Fibroblast of pulmonary artery (primary cell): ENCODE data around the gene MYRIP.

Experiments
- DNase-seq: peaks from one replicate; pipeline ENCODE4 v3.0.0-alpha.2; 2010; ENCODE audit warnings: low read depth
- H3K4me3 ChIP-seq: replicated peaks from 2 replicates; pipeline ENCODE4 v1.5.1; 2011; ENCODE audit warnings: low read depth, mild to moderate bottlenecking, control low read depth, low read length, moderate library complexity
- CTCF ChIP-seq: IDR thresholded peaks from 2 replicates; pipeline ENCODE4 v1.5.1; 2011; ENCODE audit warnings: mild to moderate bottlenecking, control low read depth, low read length, inconsistent platforms; ENCODE audit errors: missing control alignments

Gene MYRIP

GRCh38 chr3:39927479-39927878 is 118.1 kb downstream of the MYRIP start:
- no peak for DNase-seq

DNA sequence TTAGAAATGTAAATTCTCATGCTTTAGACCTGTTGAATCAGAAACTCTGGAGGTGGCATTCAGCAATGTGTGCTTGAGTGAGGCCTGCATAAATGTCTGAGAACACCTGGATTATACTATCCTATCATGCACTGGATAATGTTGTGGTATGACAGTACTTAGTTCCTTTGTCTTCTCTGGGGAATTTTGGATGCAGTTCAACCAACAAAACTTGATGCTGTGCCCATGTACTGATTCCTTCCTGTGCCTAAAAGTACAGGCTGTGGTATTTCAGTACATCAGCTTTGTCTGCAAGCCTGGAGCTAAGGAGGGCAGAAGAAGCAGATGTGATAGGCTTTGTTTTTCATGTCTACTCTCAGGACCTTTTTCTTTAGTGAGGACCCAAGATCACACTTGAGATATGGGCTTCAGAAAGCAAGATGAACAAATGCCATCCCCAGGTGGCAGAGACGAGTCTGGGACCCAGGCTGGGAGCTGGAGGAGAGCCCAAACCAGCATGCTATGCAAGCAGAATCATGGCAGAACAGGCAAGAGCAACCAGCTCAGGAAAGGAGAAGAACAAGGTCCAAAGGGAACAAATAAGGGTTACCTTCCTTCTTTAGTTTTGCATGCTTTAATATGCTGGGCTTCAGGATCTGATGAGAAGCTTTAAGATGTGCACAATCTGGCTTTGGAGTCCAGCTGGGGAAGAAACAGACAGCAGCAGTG is 124.7 kb downstream of the MYRIP start:
- no peak for TF ChIP-seq CTCF
- no peak overlapping the region for H3K4me3 ChIP-seq
- DNase-seq: no peak

More at GRCh38 chr3:39927479-39927878, 118.1 kb downstream of the MYRIP start:
- no peak for TF ChIP-seq CTCF
- H3K4me3 ChIP-seq: no peak overlapping the region

GRCh38 chr3:39934696-39935095 is 125.3 kb downstream of the MYRIP start:
- TF ChIP-seq CTCF: no peak
- no peak overlapping the region for H3K4me3 ChIP-seq
- DNase-seq: no peak

DNA sequence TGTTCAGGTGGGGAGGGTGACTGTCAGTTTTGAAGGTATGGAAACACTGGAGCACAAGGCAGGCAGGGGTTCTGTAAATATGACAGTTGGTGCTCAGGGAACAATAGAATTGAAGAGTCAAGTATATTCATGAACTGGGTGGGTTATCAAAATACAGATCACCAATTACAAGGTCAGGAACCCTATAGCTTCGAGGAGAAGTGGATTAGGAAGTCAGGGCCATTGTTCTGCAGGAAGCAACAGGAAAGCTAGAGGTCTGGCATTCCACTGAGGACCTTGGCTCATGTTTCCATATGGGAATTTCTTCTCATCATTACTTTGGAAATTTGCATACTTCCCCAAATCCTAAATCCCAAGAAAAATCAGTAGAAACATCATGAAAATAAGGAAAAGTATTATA is 125.9 kb downstream of the MYRIP start:
- TF ChIP-seq CTCF: no peak
- no peak overlapping the region for H3K4me3 ChIP-seq
- no peak for DNase-seq

GRCh38 chr3:39936848-39937247 is 127.4 kb downstream of the MYRIP start:
- no peak for TF ChIP-seq CTCF
- H3K4me3 ChIP-seq: no peak overlapping the region
- no peak for DNase-seq

GRCh38 chr3:39937315-39937714 is 127.9 kb downstream of the MYRIP start:
- no peak overlapping the region for H3K4me3 ChIP-seq
- no peak for DNase-seq
- no peak for TF ChIP-seq CTCF

GRCh38 chr3:39937874-39938273 is 128.5 kb downstream of the MYRIP start:
- no peak for TF ChIP-seq CTCF
- DNase-seq: no peak

More at GRCh38 chr3:39937874-39938273, 128.5 kb downstream of the MYRIP start:
- no peak overlapping the region for H3K4me3 ChIP-seq
